ENCODE measurements around the gene SKI.

SKI gene

GRCh38 chr1:2344744-2345296 lies 116.7 kb downstream of the SKI start:
- no peak for DNase-seq

- no peak for DNase-seq
Measured at GRCh38 chr1:2345297-2346075, 117.4 kb downstream of the SKI start.

GRCh38 chr1:2346691-2347408 lies 118.7 kb downstream of the SKI start:
- no peak for DNase-seq

- DNase-seq: no peak
Measured at GRCh38 chr1:2347409-2347785, 119.3 kb downstream of the SKI start.

GRCh38 chr1:2347896-2348295 lies 119.8 kb downstream of the SKI start:
- no peak for DNase-seq

GRCh38 chr1:2348346-2349325 lies 120.5 kb downstream of the SKI start:
- DNase-seq: no peak

- no peak for DNase-seq
Measured at GRCh38 chr1:2349806-2350205, 121.7 kb downstream of the SKI start.

GRCh38 chr1:2350501-2350900 lies 122.4 kb downstream of the SKI start:
- DNase-seq: no peak

- no peak for DNase-seq
Measured at GRCh38 chr1:2350911-2351655, 123.0 kb downstream of the SKI start.

- DNase-seq: no peak
Measured at GRCh38 chr1:2351723-2352122, 123.6 kb downstream of the SKI start.

GRCh38 chr1:2352341-2352896 lies 124.3 kb downstream of the SKI start:
- no peak for DNase-seq

- no peak for DNase-seq
Measured at GRCh38 chr1:2352897-2353550, 124.9 kb downstream of the SKI start.

GRCh38 chr1:2353551-2354438 lies 125.7 kb downstream of the SKI start:
- DNase-seq: no peak

GRCh38 chr1:2354511-2355372 lies 126.6 kb downstream of the SKI start:
- DNase-seq: no peak

GRCh38 chr1:2355373-2356261 lies 127.5 kb downstream of the SKI start:
- no peak for DNase-seq

GRCh38 chr1:2356401-2356800 lies 128.3 kb downstream of the SKI start:
- no peak for DNase-seq

GRCh38 chr1:2356911-2357845 lies 129.1 kb downstream of the SKI start:
- DNase-seq: no peak

Measured in stimulated activated CD8-positive, alpha-beta memory T cell treated with anti-CD3 and anti-CD28 coated beads, Interleukin-4, amount 100 ng/mL, for 48 hours (primary cell).